Measurements from ENCODE around the gene AFF3.

- TF ChIP-seq CTCF (conservative IDR thresholded peaks at IDR 0.05; ENCODE audit: low read depth, low read length) (no peak), RAD21 (IDR thresholded peaks at IDR 0.05; ENCODE audit: low read length) (no peak), RFX5 (IDR thresholded peaks at IDR 0.05; ENCODE audit: low read depth, low read length) (no peak), POLR2A (IDR thresholded peaks at IDR 0.05; ENCODE audit: low read depth, low read length) (no peak), CHD1 (IDR thresholded peaks at IDR 0.05; ENCODE audit: low read depth, low read length) (no peak), ELK1 (IDR thresholded peaks at IDR 0.05; ENCODE audit: borderline replicate concordance, low read depth, low read length) (no peak), MAZ (IDR thresholded peaks at IDR 0.05; ENCODE audit: borderline replicate concordance, low read depth, low read length) (no peak), USF2 (IDR thresholded peaks at IDR 0.05; ENCODE audit: low read depth, low read length) (no peak), CEBPB (IDR thresholded peaks at IDR 0.05; ENCODE audit: low read depth, low read length) (no peak), RCOR1 (IDR thresholded peaks at IDR 0.05; ENCODE audit: insufficient replicate concordance, low read length) (no peak), MXI1 (IDR thresholded peaks at IDR 0.05; ENCODE audit: borderline replicate concordance, low read depth, low read length) (no peak), BHLHE40 (IDR thresholded peaks at IDR 0.05; ENCODE audit: low read depth, low read length) (no peak), SMC3 (IDR thresholded peaks at IDR 0.05; ENCODE audit: low read depth, low read length) (no peak), FOS (IDR thresholded peaks at IDR 0.05; ENCODE audit: low read depth, low read length) (no peak)
Observed at GRCh38 chr2:100140582-100140981, 1.8 kb downstream of the AFF3 start.

Data from IMR-90 (cell line).